HG03432 (cell line): ENCODE data around the gene FRRS1L.
"Not testable (repeated sequence)": the region's sequence is repeated elsewhere in the genome, so short reads cannot be mapped to it uniquely, and the experiment has no call there.

ENCODE experiments used
- ATAC-seq: cut with Tn5 transposase; IDR thresholded peaks from one replicate; pipeline ENCODE4 v1.9.1; 2021; ENCODE audit warnings: mild to moderate bottlenecking, moderate library complexity; ENCODE audit not compliant: unreplicated experiment

The FRRS1L gene

GRCh38 chr9:109133533-109133932 lies 33.5 kb downstream of the FRRS1L start:
- no peak for ATAC-seq

- ATAC-seq = no peak
These were observed 34.5 kb downstream of the FRRS1L start for GRCh38 chr9:109132567-109133021.

- no peak for ATAC-seq
These were observed 37.4 kb downstream of the FRRS1L start for GRCh38 chr9:109129470-109130197.

- ATAC-seq = not testable (repeated sequence)
These were observed 40.4 kb downstream of the FRRS1L start for GRCh38 chr9:109126671-109127070.

GRCh38 chr9:109124121-109124520 lies 42.9 kb downstream of the FRRS1L start:
- no peak for ATAC-seq

GRCh38 chr9:109122726-109123621 lies 44.1 kb downstream of the FRRS1L start:
- peak; percentile 15 for ATAC-seq

GRCh38 chr9:109121232-109121796 lies 45.7 kb downstream of the FRRS1L start:
- no peak for ATAC-seq

- ATAC-seq = no peak
These were observed 46.8 kb downstream of the FRRS1L start for GRCh38 chr9:109120204-109120789.

- ATAC-seq = peak; percentile 94
These were observed 47.4 kb downstream of the FRRS1L start, which contains the start of gene TMEM245 for GRCh38 chr9:109119439-109120203. Gene TMEM245, minus strand, starts transcription at chr9:109119947. Its CDS starts 34 bp downstream, at chr9:109119913.

- no peak for ATAC-seq
These were observed 48.1 kb downstream of the FRRS1L start for GRCh38 chr9:109118808-109119438.

- no peak for ATAC-seq
These were observed 48.9 kb downstream of the FRRS1L start for GRCh38 chr9:109117856-109118807.

- no peak for ATAC-seq
These were observed 51.0 kb downstream of the FRRS1L start for GRCh38 chr9:109115931-109116526.

- no peak for ATAC-seq
These were observed 52.4 kb downstream of the FRRS1L start for GRCh38 chr9:109114670-109115069.

GRCh38 chr9:109113892-109114609 lies 53.0 kb downstream of the FRRS1L start:
- no peak for ATAC-seq

GRCh38 chr9:109113254-109113653 lies 53.8 kb downstream of the FRRS1L start:
- ATAC-seq = no peak

GRCh38 chr9:109110329-109111021 lies 56.6 kb downstream of the FRRS1L start:
- ATAC-seq = peak; percentile 85

GRCh38 chr9:109109967-109110328 lies 57.1 kb downstream of the FRRS1L start:
- ATAC-seq = no peak
